Stimulated activated CD8-positive, alpha-beta memory T cell treated with anti-CD3 and anti-CD28 coated beads, Interleukin-15, amount 100 ng/mL, for 1 hour (primary cell): ENCODE results near the gene CIITA.
"Not testable (repeated sequence)": the region's sequence is repeated elsewhere in the genome, so short reads cannot be mapped to it uniquely, and the experiment has no call there.

Experiments
- DNase-seq: peaks from one replicate; pipeline ENCODE4 v3.0.0-alpha.2; 2020; ENCODE audit warnings: low read depth

Gene CIITA

GRCh38 chr16:10876799-10877341 lies at the start of gene CIITA:
Gene CIITA, plus strand, starts transcription at chr16:10877202. Its CDS starts 129 bp downstream, at chr16:10877331.
- no peak for DNase-seq

- no peak for DNase-seq
Measured at GRCh38 chr16:10827691-10828341, 49.2 kb upstream of the CIITA start.

- no peak for DNase-seq
Measured at GRCh38 chr16:10828851-10829366, 48.1 kb upstream of the CIITA start.

DNA sequence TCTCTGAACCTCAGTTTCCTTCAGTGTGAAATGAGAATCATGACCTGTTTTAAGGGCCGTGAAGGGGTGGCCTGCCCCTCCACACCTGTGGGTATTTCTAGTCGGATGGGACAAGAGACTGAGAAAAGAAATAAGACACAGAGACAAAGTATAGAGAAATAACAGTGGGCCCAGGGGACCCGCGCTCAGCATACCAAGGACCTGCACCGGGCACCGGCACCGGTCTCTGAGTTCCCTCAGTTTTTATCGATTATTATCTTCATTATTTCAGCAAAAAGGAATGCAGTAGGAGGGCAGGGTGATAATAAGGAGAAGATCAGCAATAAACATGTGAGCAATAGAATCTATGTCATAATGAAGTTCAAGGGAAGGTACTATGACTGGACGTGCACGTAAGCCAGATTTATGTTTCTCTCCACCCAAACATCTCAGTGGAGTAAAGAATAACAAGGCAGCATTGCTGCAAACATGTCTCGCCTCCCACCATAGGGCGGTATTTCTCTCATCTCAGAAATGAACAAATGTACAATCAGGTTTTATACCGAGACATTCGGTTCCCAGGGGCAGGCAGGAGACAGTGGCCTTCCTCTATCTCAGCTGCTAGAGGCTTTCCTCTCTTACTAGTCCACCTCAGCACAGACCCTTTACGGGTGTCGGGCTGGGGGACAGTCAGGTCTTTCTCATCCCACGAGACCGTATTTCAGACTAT lies 47.5 kb upstream of the CIITA start:
- not testable (repeated sequence) for DNase-seq

- not testable (repeated sequence) for DNase-seq
Measured at GRCh38 chr16:10830240-10830639, 46.8 kb upstream of the CIITA start.

DNA sequence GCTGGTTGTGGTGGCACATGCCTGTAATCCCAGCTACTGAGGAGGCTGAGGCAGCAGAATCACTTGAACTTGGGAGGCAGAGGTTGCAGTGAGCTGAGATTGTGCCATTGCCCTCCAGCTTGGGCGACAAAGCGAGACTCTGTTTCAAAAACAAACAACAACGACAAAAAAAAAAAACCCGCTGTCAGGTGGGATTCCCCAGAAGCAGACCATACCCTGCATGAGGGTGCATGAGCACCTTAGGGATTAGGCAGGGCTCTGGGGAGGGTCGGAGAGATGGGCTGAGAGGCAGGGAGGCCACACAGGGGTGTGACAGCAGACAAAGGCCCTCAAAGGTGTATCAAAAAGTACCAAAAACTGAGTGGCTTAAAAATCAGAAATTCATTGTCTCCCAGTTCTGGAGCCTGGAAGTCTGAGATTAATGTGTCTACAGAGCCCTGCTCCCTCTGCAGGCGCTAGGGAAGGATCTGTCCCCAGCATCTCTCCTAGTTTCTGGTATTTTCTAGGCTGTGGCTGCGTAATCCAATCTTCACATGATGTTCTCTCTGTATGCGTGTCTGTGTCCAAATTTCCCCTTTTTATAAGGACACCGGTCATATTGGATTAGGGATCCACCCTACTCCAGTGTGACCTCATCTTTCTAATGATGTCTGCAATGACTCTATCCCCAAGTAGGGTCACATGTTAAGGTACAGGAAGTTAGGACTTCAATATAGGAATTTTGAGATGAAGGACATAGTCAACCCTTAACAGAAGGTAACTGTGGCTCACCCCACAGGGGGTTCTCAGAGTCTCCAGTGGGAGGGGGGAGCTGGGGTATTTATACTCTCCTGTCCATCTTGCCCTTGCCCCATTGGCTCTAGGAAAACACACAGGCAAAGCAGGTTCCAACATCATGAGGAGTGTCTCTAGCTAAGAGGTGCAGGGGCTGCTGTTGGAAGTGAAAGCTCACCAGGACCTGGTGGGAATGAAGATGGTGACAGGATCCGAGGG lies 44.8 kb upstream of the CIITA start:
- no peak for DNase-seq

DNA sequence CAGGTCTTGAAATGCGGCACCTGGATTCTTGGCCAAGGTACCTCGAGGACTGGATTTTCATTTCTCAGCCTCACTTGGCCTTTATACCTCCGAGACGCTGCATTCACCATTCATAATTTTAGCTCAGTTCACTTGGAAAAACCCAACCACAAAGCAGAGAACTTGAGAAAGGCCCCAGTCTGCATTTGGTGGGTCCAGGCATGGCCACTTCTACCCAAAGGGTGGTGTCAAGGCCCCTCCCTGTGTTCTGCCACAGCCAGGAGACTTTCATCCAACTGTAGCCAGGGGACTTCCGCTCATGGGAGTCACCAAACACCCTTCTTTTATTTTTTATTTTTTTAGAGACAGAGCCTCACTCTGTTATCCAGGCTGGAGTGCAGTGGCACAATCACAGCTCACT lies 43.7 kb upstream of the CIITA start:
- DNase-seq, result no peak

DNA sequence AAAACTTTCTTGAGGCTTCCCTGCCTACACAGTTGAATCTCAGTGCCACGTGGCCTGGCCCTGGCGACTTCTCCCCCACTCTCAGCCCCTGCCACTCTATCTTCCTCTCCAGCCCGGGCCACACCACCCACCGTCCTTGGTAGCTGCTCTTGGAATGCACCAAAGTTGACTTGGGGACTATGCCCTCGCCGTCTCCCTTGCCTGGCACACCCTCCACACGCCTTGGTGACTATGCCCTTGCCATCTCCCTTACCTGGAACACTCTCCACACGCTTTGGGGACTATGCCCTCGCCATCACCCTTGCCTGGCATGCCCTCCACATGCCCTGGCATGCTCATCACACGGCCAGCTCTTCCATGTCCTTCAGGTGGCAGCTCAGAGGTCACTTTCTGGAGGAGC lies 42.9 kb upstream of the CIITA start:
- DNase-seq, result no peak

- DNase-seq, result no peak
Measured at GRCh38 chr16:10834766-10835165, 42.2 kb upstream of the CIITA start.

GRCh38 chr16:10835281-10835931 lies 41.6 kb upstream of the CIITA start:
- no peak for DNase-seq

DNA sequence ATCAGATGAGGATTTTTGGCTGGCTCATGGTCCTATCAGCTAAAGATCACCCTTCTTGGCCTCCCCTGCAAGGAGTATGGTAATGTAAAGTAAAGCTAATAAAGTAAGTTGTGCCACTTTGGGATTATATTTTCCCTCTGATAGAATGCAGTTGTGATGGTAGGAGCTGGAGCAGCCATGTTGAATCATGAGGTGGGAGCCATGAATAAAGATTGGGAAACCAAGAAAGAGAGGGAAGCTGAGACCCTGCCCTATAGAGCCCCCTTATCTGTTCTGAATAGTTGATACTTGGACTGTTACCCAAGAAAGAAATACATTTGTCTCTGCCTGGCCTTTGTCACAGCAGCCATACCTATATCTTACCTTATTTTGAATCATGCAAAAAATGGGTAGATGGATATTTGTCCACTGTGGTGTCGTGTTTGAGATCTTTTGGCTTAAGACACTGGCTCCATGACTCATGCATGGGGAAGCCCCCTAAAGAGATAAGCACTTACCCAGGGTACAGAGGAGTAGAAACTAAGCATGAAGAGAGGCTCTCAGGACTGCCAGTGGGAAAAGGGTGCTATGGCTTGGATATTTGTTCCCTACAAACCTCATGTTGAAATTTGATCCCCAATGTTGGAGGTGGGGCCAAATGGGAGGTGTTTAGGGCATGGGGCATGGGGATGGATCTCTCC lies 40.7 kb upstream of the CIITA start:
- no peak for DNase-seq

- DNase-seq, result no peak
Measured at GRCh38 chr16:10838621-10839278, 38.3 kb upstream of the CIITA start.

- no peak for DNase-seq
Measured at GRCh38 chr16:10839279-10839666, 37.7 kb upstream of the CIITA start.

DNA sequence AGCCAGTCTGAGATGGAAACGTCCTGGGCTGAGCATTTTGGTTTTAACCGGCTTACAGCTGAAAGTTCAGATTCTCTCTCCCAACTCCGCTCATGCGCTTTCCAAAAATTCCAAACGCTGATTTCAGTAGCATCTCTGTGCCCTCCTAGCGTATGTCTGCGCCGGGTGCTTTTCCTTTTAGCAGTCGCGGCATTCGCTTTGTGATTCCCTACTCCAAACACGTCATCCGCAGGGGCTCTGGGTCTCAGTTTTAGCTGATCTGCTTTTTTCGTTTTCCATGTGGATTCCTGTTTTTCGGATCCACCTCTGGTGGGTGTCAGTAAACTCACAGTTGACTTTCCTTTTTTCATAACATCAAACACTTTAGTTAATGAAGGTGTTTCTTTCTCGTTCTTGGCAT lies 36.3 kb upstream of the CIITA start:
- DNase-seq, result no peak

DNA sequence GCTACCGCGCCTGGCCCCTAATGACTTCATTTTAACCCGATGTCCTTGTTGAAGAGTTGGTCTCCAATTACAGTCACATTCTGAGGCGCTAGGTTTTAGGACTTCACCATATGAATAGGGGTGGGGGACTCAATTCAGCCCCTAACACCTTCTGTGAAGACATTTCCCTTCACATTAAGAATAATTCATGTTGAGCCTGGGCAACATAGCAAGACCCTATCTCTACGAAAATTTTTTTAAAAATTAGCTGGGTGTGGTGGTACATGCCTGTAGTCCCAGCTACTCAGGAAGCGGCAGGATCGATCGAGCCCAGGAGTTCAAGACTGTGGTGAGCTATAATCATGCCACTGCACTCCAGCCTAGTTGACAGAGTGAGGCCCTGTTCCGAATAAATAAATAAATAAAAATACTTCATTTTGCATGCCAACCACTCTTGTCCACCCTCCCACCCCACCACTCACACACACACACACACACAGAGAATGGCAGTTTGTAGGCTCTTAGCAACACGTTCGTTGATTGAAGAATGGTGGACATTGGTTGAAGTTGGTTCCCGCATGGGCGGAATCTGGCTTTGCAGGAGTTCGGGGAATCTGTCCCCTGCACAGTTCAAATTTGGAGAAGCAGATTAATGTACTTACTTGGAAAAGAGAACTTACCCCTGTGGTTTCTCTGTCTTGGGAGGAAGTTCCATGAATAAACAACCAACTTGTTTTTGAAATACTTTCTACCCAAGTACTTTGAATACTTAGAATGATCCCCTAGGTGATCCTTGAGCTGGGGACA lies 30.6 kb upstream of the CIITA start:
- DNase-seq, result no peak

- no peak for DNase-seq
Measured at GRCh38 chr16:10847176-10847575, 29.8 kb upstream of the CIITA start.

DNA sequence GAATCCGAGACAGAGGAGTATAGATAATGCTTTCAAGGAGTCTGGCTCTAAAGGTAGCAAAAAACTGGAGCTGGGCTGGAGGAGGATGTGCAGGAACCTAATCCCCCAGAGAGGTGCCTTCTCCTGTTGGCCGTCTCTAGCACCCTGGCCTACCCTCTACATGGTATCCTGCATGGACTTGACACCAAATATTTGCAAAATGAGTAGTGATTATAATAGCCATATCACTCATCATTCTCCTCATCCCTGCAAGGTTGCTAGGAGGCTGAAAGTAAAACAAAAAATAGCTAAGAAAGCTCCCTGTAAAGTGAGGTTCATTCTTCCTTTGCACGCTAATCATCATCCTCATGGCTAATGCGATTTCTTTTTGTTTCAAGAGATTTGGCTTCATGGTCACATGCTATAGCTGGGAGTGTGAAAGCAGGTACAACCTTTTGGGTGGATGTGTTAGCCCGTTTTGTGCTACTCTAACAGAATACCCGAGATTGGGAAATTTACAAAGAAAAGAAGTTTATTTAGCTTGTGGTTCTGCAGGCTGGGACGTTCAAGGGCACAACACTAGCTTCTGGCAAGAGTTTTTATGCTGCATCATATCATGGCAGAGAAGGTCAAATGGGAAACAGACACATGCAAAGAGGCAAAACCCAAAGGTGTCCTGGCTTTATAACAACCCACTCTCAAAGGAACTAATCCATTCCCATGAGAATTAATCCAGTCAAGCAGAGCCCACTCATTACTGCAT lies 27.1 kb upstream of the CIITA start:
- no peak for DNase-seq

DNA sequence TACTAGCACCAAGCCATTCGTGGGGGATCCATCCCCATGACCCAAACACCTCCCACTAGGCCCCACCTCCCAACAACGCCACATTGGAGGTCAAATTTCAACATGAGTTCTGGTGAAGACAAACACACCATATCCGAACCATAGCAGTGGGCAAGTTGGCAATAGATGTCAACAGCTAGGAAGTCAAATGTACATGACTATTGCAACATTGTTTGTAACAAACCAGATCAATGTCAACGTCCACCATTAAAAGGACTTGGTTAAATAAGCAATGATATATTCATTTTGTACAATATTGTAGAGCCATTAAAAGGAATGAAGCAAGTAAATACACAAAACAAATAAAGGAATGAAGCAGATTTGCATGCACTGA lies 26.5 kb upstream of the CIITA start:
- DNase-seq, result no peak

GRCh38 chr16:10851512-10851911 lies 25.5 kb upstream of the CIITA start:
- DNase-seq, result no peak
